Stomach (tissue), 9 donors: ENCODE data around the gene RASAL2. TPM values are rescaled to one million over a fixed set of nuclear protein-coding genes. Genes with fewer than 3 reads are reported as not detected.

Experiments used
- DNase-seq, 2 donors: peaks; one replicate each; pipeline versions ENCODE4 v3.0.0 to v3.0.0-alpha.2; 2013 to 2019
- H3K27ac ChIP-seq, 5 donors: fragments of 200-600 bp in 4 of 5; sonication (generic) in 4 of 5; one replicate each; pipeline ENCODE4 v1.5.1; 2013 to 2019; ENCODE audit warnings: mild to moderate bottlenecking in 1 of 5, moderate library complexity in 1 of 5
- H3K27me3 ChIP-seq, 3 donors: fragments of 200-600 bp; sonication (generic); one replicate each; pipeline ENCODE4 v1.5.1; 2017 to 2019; ENCODE audit warnings: mixed run types in 1 of 3
- H3K36me3 ChIP-seq, 4 donors: fragments of 200-600 bp; sonication (generic); 1 replicate in 3 of 4; 2 replicates in 1 of 4; pipeline ENCODE4 v1.5.1; 2016 to 2019
- H3K4me1 ChIP-seq, 4 donors: fragments of 200-600 bp; sonication (generic); one replicate each; pipeline ENCODE4 v1.5.1; 2016 to 2019
- H3K4me3 ChIP-seq, 4 donors: fragments of 200-600 bp; sonication (generic) in 3 of 4; one replicate each; pipeline ENCODE4 v1.5.1; 2016 to 2019; ENCODE audit warnings: mild to moderate bottlenecking in 1 of 4
- H3K9me3 ChIP-seq, 4 donors: fragments of 200-600 bp; sonication (generic); one replicate each; pipeline ENCODE4 v1.5.1; 2016 to 2019
- EP300 ChIP-seq: sonication (generic); formaldehyde crosslinking; IDR thresholded peaks from one replicate; pipeline ENCODE4 v1.6.1; 2017; ENCODE audit warnings: antibody characterized with exemption
- POLR2A ChIP-seq, 4 donors: fragments of 450-650 bp; IDR thresholded peaks; one replicate each; pipeline ENCODE4 v1.6.1; 2016; ENCODE audit warnings: antibody characterized with exemption in 4 of 4, control low read depth in 2 of 4, mild to moderate bottlenecking in 1 of 4, moderate library complexity in 1 of 4
- POLR2AphosphoS5 ChIP-seq, 3 donors: sonication (generic); formaldehyde crosslinking; IDR thresholded peaks; one replicate each; pipeline ENCODE4 v1.6.1; 2016; ENCODE audit warnings: antibody characterized with exemption in 3 of 3
- WGBS, 5 donors: extraction: QIAGEN DNeasy Blood & Tissue Kit in 3 of 5; methylation state at CpG; one replicate each; pipeline versions ENCODE4 v1.1.5 to v1.1.7; 2013 to 2018; 5-methylcytosine and 5-hydroxymethylcytosine counted together
- intact Hi-C: fragments of 100-400 bp; cut with DNase I; formaldehyde crosslinking; loops from one replicate; pipeline ENCODE4 v1.15.1; 2023; ENCODE audit warnings: low total_unique reads
- polyA plus RNA-seq, 3 donors: library from polyadenylated mRNA; stranded (reverse); fragments of 200-250 nt; gene quantifications; one replicate each; pipeline ENCODE4 v1.2.3, GENCODE V29; 2013
- total RNA-seq, 5 donors: library from RNA; depleted of rRNA; stranded (reverse); fragments of >200 nt; gene quantifications; one replicate each; pipeline versions ENCODE4 v1.1.0 to v1.2.3, GENCODE V29; 2014 to 2016
- TF ChIP-seq, protein P1 (sequence below), 7 experiments: fragments of 450-650 bp in 4 of 7; fragments of 200-600 bp in 3 of 7; sonication (generic) in 3 of 7; IDR thresholded peaks; one replicate each; pipeline ENCODE4 v1.5.1; 2016 to 2019; ENCODE audit warnings: antibody characterized with exemption in 7 of 7, control low read depth in 2 of 7, mild to moderate bottlenecking in 1 of 7
- donor health status: healthy with polysubstance abuse.
- donor health status: Bipolar disorder and iron deficiency.
- donor health status: healthy.

The RASAL2 gene
- total and polyA plus RNA-seq, 8 donors = 1.2 to 47.5 (median 14.3) TPM

DNA sequence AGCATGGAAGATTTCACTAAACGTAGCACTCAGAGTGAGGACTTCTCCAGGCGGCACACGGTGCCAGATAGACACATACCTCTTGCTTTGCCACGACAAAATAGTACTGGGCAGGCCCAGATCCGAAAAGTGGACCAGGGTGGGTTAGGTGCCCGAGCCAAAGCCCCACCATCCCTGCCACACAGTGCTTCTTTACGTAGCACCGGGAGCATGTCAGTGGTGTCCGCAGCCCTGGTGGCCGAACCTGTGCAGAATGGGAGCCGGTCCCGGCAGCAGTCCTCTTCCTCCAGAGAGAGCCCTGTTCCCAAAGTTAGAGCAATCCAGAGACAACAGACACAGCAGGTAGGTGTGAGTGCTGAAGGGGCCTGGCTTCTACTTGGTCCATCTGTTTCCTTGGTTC, 364.3 kb downstream of the RASAL2 start:
- Histone ChIP-seq H3K4me3 (no peak overlapping the region), H3K27me3 (no peaks in the 10 kb centered on the region), H3K27ac (no peak overlapping the region), H3K4me1 (no peaks in the 10 kb centered on the region), H3K9me3 (no peaks in the 10 kb centered on the region), H3K36me3 (peaks cover 6 to 28% (median 23%) of the 10 kb centered on the region in 4 donors)
- intact Hi-C loops = no loop called here
- TF ChIP-seq EP300 (no peak), POLR2AphosphoS5 (IDR thresholded peaks at IDR 0.05) (no peak), POLR2A (IDR thresholded peaks at IDR 0.05) (no peak)
- TF ChIP-seq, protein P1, sequence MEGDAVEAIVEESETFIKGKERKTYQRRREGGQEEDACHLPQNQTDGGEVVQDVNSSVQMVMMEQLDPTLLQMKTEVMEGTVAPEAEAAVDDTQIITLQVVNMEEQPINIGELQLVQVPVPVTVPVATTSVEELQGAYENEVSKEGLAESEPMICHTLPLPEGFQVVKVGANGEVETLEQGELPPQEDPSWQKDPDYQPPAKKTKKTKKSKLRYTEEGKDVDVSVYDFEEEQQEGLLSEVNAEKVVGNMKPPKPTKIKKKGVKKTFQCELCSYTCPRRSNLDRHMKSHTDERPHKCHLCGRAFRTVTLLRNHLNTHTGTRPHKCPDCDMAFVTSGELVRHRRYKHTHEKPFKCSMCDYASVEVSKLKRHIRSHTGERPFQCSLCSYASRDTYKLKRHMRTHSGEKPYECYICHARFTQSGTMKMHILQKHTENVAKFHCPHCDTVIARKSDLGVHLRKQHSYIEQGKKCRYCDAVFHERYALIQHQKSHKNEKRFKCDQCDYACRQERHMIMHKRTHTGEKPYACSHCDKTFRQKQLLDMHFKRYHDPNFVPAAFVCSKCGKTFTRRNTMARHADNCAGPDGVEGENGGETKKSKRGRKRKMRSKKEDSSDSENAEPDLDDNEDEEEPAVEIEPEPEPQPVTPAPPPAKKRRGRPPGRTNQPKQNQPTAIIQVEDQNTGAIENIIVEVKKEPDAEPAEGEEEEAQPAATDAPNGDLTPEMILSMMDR (IDR thresholded peaks at IDR 0.05) = no peak
- 90 to 100% (median 96%) methylated on average over 6 to 12 of the region's 12 CpGs for WGBS, 5 donors
- no peak for DNase-seq

DNA sequence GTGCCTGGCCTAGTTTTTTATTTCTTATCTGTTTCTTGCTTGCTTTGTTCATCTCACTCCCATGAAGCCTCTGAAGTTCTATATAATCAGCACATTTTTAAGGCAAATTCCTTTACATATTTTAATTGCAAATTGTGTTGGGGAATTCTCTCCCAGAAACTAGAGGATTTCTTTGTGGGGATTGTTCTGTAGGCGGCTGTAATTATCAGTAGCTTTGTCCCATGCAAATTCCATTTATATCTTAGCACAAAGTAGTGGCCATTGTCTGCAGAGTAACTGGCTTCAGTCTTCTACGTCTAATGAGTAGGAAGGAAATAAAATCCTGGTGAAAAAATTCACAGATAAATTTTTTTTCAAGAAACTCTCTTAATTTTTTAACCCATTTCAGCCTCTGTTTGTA, 367.2 kb downstream of the RASAL2 start:
- peaks cover 6 to 38% (median 34%) of the 10 kb centered on the region in 4 donors for H3K36me3 ChIP-seq
- no peak overlapping the region for H3K4me3 ChIP-seq
- TF ChIP-seq POLR2AphosphoS5 (IDR thresholded peaks at IDR 0.05) (no peak), EP300 (no peak), POLR2A (IDR thresholded peaks at IDR 0.05) (no peak)
- TF ChIP-seq, protein P1 (IDR thresholded peaks at IDR 0.05) = no peak
- H3K4me1 ChIP-seq = no peaks in the 10 kb centered on the region
- intact Hi-C loops = no loop called here
- no peak overlapping the region for H3K27ac ChIP-seq
- H3K9me3 ChIP-seq = no peaks in the 10 kb centered on the region
- H3K27me3 ChIP-seq = no peaks in the 10 kb centered on the region
- WGBS, 5 donors = 78 to 87% (median 80%) methylated on average over 2 of the region's 2 CpGs
- DNase-seq = no peak

DNA sequence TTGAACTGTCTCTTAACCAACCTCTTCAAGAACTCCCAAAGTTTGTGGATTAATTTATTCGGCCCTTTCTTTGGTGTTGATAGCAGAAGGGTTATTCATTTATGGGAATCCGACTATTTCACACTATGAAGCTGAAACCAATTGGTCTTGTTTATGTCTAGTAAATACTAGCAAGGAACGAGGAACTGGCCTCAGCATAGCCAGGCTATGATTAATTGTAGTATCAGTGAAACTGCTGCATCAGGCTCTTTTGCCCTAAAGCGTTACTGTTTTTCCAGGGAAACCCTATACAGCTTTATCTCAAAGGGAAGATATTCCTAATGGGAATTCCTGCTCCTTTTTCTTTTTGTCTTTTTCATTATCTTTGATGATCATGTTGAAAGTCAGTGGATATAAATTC, 367.8 kb downstream of the RASAL2 start:
- Histone ChIP-seq H3K4me3 (no peak overlapping the region), H3K27me3 (no peaks in the 10 kb centered on the region), H3K9me3 (no peaks in the 10 kb centered on the region), H3K27ac (no peak overlapping the region), H3K36me3 (peaks cover 6 to 40% (median 36%) of the 10 kb centered on the region in 4 donors), H3K4me1 (no peaks in the 10 kb centered on the region)
- DNase-seq = no peak
- 79 to 87% (median 81%) methylated on average over 4 of the region's 4 CpGs for WGBS, 5 donors
- intact Hi-C loops = no loop called here
- TF ChIP-seq POLR2A (IDR thresholded peaks at IDR 0.05) = no peak
- TF ChIP-seq, protein P1 (IDR thresholded peaks at IDR 0.05) = no peak
- no peak for TF ChIP-seq EP300
- TF ChIP-seq POLR2AphosphoS5 (IDR thresholded peaks at IDR 0.05) = no peak

DNA sequence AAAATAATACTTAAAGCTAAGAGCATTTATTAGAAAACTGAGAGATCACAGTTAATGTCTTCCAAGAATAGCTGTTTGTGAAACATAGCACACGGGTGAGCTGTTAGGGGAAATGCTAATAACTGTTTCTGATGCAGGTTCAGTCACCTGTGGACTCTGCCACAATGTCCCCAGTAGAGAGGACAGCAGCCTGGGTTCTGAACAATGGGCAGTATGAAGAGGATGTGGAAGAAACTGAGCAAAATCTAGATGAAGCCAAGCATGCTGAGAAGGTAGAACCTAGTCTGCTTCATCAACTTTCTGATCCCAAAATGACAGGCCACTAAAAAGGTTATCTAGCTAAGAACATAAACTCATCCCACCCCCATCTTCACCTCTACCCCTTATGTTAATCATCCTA, 370.2 kb downstream of the RASAL2 start:
- no peak for DNase-seq
- no peak for TF ChIP-seq POLR2A (IDR thresholded peaks at IDR 0.05)
- no peak for TF ChIP-seq POLR2AphosphoS5 (IDR thresholded peaks at IDR 0.05)
- TF ChIP-seq, protein P1 (IDR thresholded peaks at IDR 0.05) = no peak
- no peak for TF ChIP-seq EP300
- Histone ChIP-seq H3K36me3 (peaks cover 0 to 41% (median 40%) of the 10 kb centered on the region in 4 donors), H3K27me3 (no peaks in the 10 kb centered on the region), H3K4me1 (no peaks in the 10 kb centered on the region), H3K9me3 (no peaks in the 10 kb centered on the region), H3K4me3 (no peak overlapping the region), H3K27ac (no peak overlapping the region)
- intact Hi-C loops = no loop called here
- 78 to 94% (median 91%) methylated on average over 1 of the region's 1 CpG for WGBS, 5 donors
